ENCODE data around the gene NLRP4. TPM values are rescaled to one million over a fixed set of nuclear protein-coding genes. Genes with fewer than 3 reads are reported as not detected.

NLRP4 gene
- total and polyA plus RNA-seq, 8 donors = not detected

DNA sequence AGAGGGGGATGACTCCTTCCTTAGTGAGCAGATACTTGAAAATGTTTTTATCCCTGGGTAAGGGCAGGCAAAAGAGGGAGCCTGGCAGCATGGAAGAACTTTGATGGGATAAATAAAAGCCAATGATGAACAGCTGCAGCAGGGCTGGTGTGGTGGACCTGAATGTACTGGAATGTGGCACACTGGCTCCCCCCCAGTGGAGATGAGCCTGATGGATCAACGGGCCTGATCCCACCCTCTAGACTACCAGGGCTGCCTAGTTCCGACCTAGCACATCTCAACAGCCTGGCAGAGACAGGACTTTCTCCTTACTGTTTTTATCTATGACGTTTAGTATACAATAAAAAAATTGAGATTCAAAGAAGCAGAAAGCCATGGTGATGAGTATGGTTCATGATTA, 25.0 kb upstream of the NLRP4 start:
- Histone ChIP-seq H3K4me1 (no peaks in the 10 kb centered on the region), H3K9me3 (no peaks in the 10 kb centered on the region), H3K36me3 (no peaks in the 10 kb centered on the region), H3K27me3 (peaks cover 0 to 18% of the 10 kb centered on the region in 2 donors), H3K27ac (no peak overlapping the region), H3K4me3 (no peak overlapping the region)
- TF ChIP-seq, protein P1, sequence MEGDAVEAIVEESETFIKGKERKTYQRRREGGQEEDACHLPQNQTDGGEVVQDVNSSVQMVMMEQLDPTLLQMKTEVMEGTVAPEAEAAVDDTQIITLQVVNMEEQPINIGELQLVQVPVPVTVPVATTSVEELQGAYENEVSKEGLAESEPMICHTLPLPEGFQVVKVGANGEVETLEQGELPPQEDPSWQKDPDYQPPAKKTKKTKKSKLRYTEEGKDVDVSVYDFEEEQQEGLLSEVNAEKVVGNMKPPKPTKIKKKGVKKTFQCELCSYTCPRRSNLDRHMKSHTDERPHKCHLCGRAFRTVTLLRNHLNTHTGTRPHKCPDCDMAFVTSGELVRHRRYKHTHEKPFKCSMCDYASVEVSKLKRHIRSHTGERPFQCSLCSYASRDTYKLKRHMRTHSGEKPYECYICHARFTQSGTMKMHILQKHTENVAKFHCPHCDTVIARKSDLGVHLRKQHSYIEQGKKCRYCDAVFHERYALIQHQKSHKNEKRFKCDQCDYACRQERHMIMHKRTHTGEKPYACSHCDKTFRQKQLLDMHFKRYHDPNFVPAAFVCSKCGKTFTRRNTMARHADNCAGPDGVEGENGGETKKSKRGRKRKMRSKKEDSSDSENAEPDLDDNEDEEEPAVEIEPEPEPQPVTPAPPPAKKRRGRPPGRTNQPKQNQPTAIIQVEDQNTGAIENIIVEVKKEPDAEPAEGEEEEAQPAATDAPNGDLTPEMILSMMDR (IDR thresholded peaks at IDR 0.05) = no peak
- intact Hi-C loops (cut with DNase I) = no loop called here
- DNase-seq = no peak
- ATAC-seq = no peak

DNA sequence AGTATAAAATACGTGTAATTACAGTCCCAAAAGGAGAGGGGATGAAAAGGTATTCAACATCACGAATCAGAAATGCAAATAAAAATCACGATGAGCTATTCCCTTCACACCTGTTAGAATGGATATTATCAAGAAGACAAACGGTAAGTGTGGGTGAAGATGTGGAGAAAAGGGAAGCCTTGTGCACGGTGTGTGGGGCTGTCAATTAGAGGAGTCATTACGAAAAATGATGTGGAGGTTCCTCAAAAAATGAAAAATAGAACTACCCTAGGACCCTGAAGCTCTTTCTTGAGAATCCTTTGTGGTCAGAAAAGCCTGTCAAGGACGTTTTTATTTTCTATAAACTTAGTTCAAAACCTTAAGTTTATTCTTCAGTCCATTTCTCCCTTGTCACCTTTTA, 23.9 kb upstream of the NLRP4 start:
- Histone ChIP-seq H3K9me3 (no peaks in the 10 kb centered on the region), H3K4me1 (no peaks in the 10 kb centered on the region), H3K4me3 (no peak overlapping the region), H3K27me3 (peaks cover 0 to 18% of the 10 kb centered on the region in 2 donors), H3K36me3 (no peaks in the 10 kb centered on the region), H3K27ac (no peak overlapping the region)
- DNase-seq (no peak), ATAC-seq (no peak)
- intact Hi-C loops (cut with DNase I) = no loop called here
- TF ChIP-seq, protein P1 (IDR thresholded peaks at IDR 0.05) = no peak

DNA sequence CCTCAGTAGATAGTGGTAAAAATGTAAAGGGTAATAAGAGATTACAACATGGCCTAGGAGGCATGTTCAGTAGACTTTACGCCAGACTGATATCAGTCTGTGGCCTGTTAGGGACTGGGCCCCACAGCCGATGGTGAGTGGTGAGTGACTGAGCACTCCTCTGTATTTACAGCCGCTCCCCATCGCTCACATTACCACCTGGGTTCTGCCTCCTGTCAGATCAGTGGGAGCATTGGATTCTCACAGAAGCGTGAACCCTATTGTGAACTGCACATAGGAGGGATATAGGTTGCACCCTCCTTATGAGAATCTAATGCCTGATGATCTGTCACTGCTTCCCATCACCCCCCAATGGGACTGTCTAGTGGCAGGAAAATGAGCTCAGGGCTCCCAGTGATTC, 22.4 kb upstream of the NLRP4 start:
- Histone ChIP-seq H3K27ac (no peak overlapping the region), H3K27me3 (peaks cover 0 to 18% of the 10 kb centered on the region in 2 donors), H3K4me3 (no peak overlapping the region), H3K36me3 (no peaks in the 10 kb centered on the region), H3K4me1 (no peaks in the 10 kb centered on the region), H3K9me3 (no peaks in the 10 kb centered on the region)
- intact Hi-C loops (cut with DNase I) = no loop called here
- DNase-seq (no peak), ATAC-seq (no peak)
- TF ChIP-seq, protein P1 (IDR thresholded peaks at IDR 0.05) = no peak

DNA sequence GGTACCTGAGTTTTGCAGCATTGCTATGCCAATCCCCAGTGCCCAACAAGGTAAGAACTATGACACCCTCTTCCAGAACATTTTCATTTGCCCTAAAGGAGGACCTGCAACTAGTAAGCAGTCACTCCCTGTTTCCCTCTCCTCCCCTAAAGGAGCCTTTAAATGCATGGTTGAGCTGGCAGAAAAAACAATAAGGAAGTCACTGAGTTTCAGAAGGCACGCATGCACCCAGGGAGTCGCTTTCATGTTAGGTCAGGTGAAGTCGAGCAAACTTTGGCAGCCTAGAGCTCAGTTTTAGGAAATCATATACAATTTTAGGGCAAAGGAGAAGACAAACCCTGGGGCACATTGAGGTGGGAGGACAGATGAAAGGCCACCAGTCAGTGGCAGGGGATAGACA, 16.3 kb upstream of the NLRP4 start:
- Histone ChIP-seq H3K4me3 (no peak overlapping the region), H3K4me1 (no peaks in the 10 kb centered on the region), H3K36me3 (no peaks in the 10 kb centered on the region), H3K27me3 (peaks cover 0 to 14% of the 10 kb centered on the region in 2 donors), H3K27ac (no peak overlapping the region), H3K9me3 (peaks cover 0 to 5% of the 10 kb centered on the region in 2 donors)
- TF ChIP-seq, protein P1 (IDR thresholded peaks at IDR 0.05) = no peak
- DNase-seq (no peak), ATAC-seq (no peak)
- intact Hi-C loops (cut with DNase I) = no loop called here

DNA sequence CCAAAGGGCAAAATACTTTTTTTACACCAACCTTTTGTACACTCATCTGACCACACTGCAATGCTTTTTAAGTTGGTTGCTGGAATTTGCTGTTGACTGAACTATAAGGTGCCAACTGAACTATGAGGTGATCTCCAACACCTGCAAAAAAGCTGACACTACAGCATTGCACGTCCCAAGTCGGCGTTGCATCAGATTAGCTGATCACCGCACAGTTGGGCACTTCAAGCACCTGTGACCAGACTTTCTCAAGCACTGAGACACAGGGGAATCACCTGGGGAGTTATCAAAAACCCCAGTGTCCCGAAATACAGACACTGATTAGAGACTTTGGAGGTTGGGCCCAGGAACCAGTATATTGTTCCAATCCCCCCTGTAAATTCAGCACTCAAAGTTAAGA, 5.7 kb upstream of the NLRP4 start:
- no peaks in the 10 kb centered on the region for H3K36me3 ChIP-seq
- H3K4me3 ChIP-seq = no peak overlapping the region
- no peaks in the 10 kb centered on the region for H3K9me3 ChIP-seq
- no peak overlapping the region for H3K27ac ChIP-seq
- H3K4me1 ChIP-seq = no peaks in the 10 kb centered on the region
- ATAC-seq (no peak), DNase-seq (no peak)
- TF ChIP-seq, protein P1 (IDR thresholded peaks at IDR 0.05) = no peak
- intact Hi-C loops (cut with DNase I) = no loop called here
- peaks cover 0 to 5% of the 10 kb centered on the region in 2 donors for H3K27me3 ChIP-seq

Data from left lung (tissue), 10 donors.